HCT116 (cell line): ENCODE results near the gene PERCC1. TPM values are rescaled to one million over a fixed set of nuclear protein-coding genes. Genes with fewer than 3 reads are reported as not detected.

Source experiments
- ATAC-seq: fragments of 200-7000 bp; cut with Tn5 transposase; 2 replicates; pipeline ENCODE4 v1.9.1; 2020; ENCODE audit warnings: mild to moderate bottlenecking, moderate library complexity
- BruUV-seq: library from RNA; stranded (reverse); fragments of 400-500 nt; replicated peaks from 2 replicates; lab custom pipeline; 2021; lab: Mats Ljungman, UMichigan
- CTCF ChIA-PET: fragments of 300-600 bp; sonication (Branson Sonifier 250); formaldehyde crosslinking; loops from one replicate; lab custom pipeline; 2021; ENCODE audit warnings: antibody characterized with exemption; lab: Charles Lee
- POLR2A ChIA-PET: fragments of 300-600, 350-600 bp; sonication (Branson Sonifier 250); formaldehyde crosslinking; loops from one replicate; lab custom pipeline; 2021; ENCODE audit warnings: antibody characterized with exemption; lab: Charles Lee
- RAD21 ChIA-PET, 2 experiments: fragments of 300-600 bp; sonication (Branson Sonifier 250); formaldehyde crosslinking; loops; one replicate each; lab custom pipeline; 2023; ENCODE audit warnings: low total read pairs in 2 of 2; ENCODE audit not compliant: uncharacterized antibody in 2 of 2, unreplicated experiment in 2 of 2, low non-redundant PET in 1 of 2; lab: Charles Lee
- DNase-seq: peaks from one replicate; pipeline ENCODE4 v3.0.0-alpha.2; 2010; ENCODE audit warnings: low read depth, low spot score
- H2AFZ ChIP-seq: fragments of 200-600 bp; shearing (Covaris generic), sonication (generic); 2 replicates; pipeline ENCODE4 v1.6.1; 2017; ENCODE audit warnings: low read depth, mixed run types, mixed read lengths, antibody characterized with exemption, low read length; ENCODE audit not compliant: poor library complexity, severe bottlenecking
- H3K27ac ChIP-seq: 2 replicates; pipeline ENCODE4 v1.5.1; 2012; ENCODE audit warnings: low read depth, low read length
- H3K27me3 ChIP-seq: fragments of 200-600 bp; sonication (generic); 2 replicates; pipeline ENCODE4 v1.6.1; 2016; ENCODE audit warnings: mixed run types, low read length, mixed read lengths; ENCODE audit not compliant: insufficient read depth
- H3K36me3 ChIP-seq, 2 experiments: fragments of 200-500 bp in 1 of 2; fragments of 200-600 bp in 1 of 2; sonication (Bioruptor generic) in 1 of 2; sonication (generic) in 1 of 2; 2 replicates each; pipeline versions ENCODE4 v1.5.1 to v1.6.1; 2014 to 2016; ENCODE audit warnings: low read length in 2 of 2, inconsistent platforms in 1 of 2, mixed read lengths in 1 of 2, mixed run types in 1 of 2; ENCODE audit not compliant: insufficient read depth in 2 of 2, control insufficient read depth in 1 of 2
- H3K4me1 ChIP-seq, 2 experiments: fragments of 200-600 bp in 1 of 2; sonication (generic) in 1 of 2; 2 replicates each; pipeline versions ENCODE4 v1.5.1 to v1.6.1; 2012 to 2017; ENCODE audit warnings: low read length in 2 of 2, inconsistent platforms in 1 of 2, mild to moderate bottlenecking in 1 of 2, mixed read lengths in 1 of 2, mixed run types in 1 of 2, moderate library complexity in 1 of 2; ENCODE audit not compliant: insufficient read depth in 2 of 2, control insufficient read depth in 1 of 2
- H3K4me2 ChIP-seq: fragments of 200-600 bp; sonication (generic); 2 replicates; pipeline ENCODE4 v1.6.1; 2017; ENCODE audit warnings: mixed run types, low read length, mixed read lengths
- H3K4me3 ChIP-seq, 2 experiments: fragments of 200-600 bp in 1 of 2; sonication (generic) in 1 of 2; replicated peaks in 1 of 2; 2 replicates each; pipeline ENCODE4 v1.5.1; 2011 to 2016; ENCODE audit warnings: low read length in 2 of 2, control low read depth in 1 of 2, low read depth in 1 of 2, mild to moderate bottlenecking in 1 of 2, mixed read lengths in 1 of 2, mixed run types in 1 of 2
- H3K79me2 ChIP-seq: fragments of 200-600 bp; sonication (generic); 2 replicates; pipeline ENCODE4 v1.6.1; 2017; ENCODE audit warnings: mild to moderate bottlenecking, mixed run types, low read length, moderate library complexity, mixed read lengths; ENCODE audit not compliant: insufficient read depth
- H3K9ac ChIP-seq: fragments of 200-600 bp; sonication (generic); 2 replicates; pipeline ENCODE4 v1.6.1; 2016; ENCODE audit warnings: low read length, mixed read lengths
- H3K9me2 ChIP-seq: fragments of 200-600 bp; sonication (generic), shearing (Covaris generic); 2 replicates; pipeline ENCODE4 v1.6.1; 2017; ENCODE audit warnings: mixed run types, mild to moderate bottlenecking, moderate library complexity; ENCODE audit not compliant: insufficient read depth
- H3K9me3 ChIP-seq, 2 experiments: fragments of 200-500 bp in 1 of 2; fragments of 200-600 bp in 1 of 2; sonication (Bioruptor generic) in 1 of 2; sonication (generic) in 1 of 2; 2 replicates each; pipeline ENCODE4 v1.6.1; 2014 to 2017; ENCODE audit warnings: low read length in 2 of 2, mixed read lengths in 2 of 2, inconsistent platforms in 1 of 2, low read depth in 1 of 2, mild to moderate bottlenecking in 1 of 2, mixed run types in 1 of 2, moderate library complexity in 1 of 2; ENCODE audit not compliant: control insufficient read depth in 1 of 2, insufficient read depth in 1 of 2
- H4K20me1 ChIP-seq: fragments of 200-600 bp; sonication (generic), shearing (Covaris generic); 2 replicates; pipeline ENCODE4 v1.6.1; 2017; ENCODE audit warnings: mixed run types, mild to moderate bottlenecking, moderate library complexity; ENCODE audit not compliant: insufficient read depth
- ATF3 ChIP-seq: IDR thresholded peaks from 2 replicates; pipeline ENCODE4 v1.6.1; 2012
- CBX3 ChIP-seq: IDR thresholded peaks from 2 replicates; pipeline ENCODE4 v1.6.1; 2012; ENCODE audit warnings: low read depth
- CEBPB ChIP-seq: IDR thresholded peaks from 2 replicates; pipeline ENCODE4 v1.6.1; 2012; ENCODE audit warnings: low read depth
- ELF1 ChIP-seq: IDR thresholded peaks from 2 replicates; pipeline ENCODE4 v1.6.1; 2012; ENCODE audit warnings: low read depth, borderline replicate concordance
- EZH2 ChIP-seq: fragments of 200-600 bp; sonication (generic); IDR thresholded peaks from 2 replicates; pipeline ENCODE4 v1.6.1; 2017; ENCODE audit warnings: antibody characterized with exemption, mixed run types
- EZH2phosphoT487 ChIP-seq: fragments of 200-600 bp; IDR thresholded peaks from 2 replicates; pipeline ENCODE4 v1.6.1; 2018; ENCODE audit warnings: antibody characterized with exemption, borderline replicate concordance
- FOSL1 ChIP-seq: IDR thresholded peaks from 2 replicates; pipeline ENCODE4 v1.6.1; 2012; ENCODE audit warnings: low read depth
- MAX ChIP-seq: IDR thresholded peaks from 2 replicates; pipeline ENCODE4 v1.6.1; 2012
- POLR2A ChIP-seq: IDR thresholded peaks from 2 replicates; pipeline ENCODE4 v1.7.0; 2011; ENCODE audit warnings: borderline replicate concordance; ENCODE audit not compliant: insufficient read depth, insufficient read length; ENCODE audit errors: extremely low read depth
- POLR2AphosphoS5 ChIP-seq: IDR thresholded peaks from 2 replicates; pipeline ENCODE4 v1.6.1; 2011; ENCODE audit warnings: mild to moderate bottlenecking, low read depth, low read length, moderate library complexity
- RAD21 ChIP-seq: IDR thresholded peaks from 2 replicates; pipeline ENCODE4 v1.6.1; 2012; ENCODE audit warnings: low read depth, mild to moderate bottlenecking
- REST ChIP-seq: IDR thresholded peaks from 2 replicates; pipeline ENCODE4 v1.6.1; 2012; ENCODE audit warnings: low read depth
- SIN3A ChIP-seq: IDR thresholded peaks from 2 replicates; pipeline ENCODE4 v1.6.1; 2012; ENCODE audit warnings: low read depth
- SP1 ChIP-seq: IDR thresholded peaks from 2 replicates; pipeline ENCODE4 v1.6.1; 2012; ENCODE audit warnings: low read depth
- SRF ChIP-seq: IDR thresholded peaks from 2 replicates; pipeline ENCODE4 v1.6.1; 2012; ENCODE audit warnings: low read depth
- YY1 ChIP-seq: IDR thresholded peaks from 2 replicates; pipeline ENCODE4 v1.6.1; 2011; ENCODE audit warnings: low read length, low read depth, moderate library complexity, mild to moderate bottlenecking; ENCODE audit not compliant: insufficient replicate concordance; ENCODE audit errors: extremely low read depth
- ZBTB33 ChIP-seq: IDR thresholded peaks from 2 replicates; pipeline ENCODE4 v1.6.1; 2011; ENCODE audit warnings: mild to moderate bottlenecking, low read length, moderate library complexity; ENCODE audit not compliant: insufficient replicate concordance; ENCODE audit errors: extremely low read depth
- ZFX ChIP-seq: fragments of 450-650 bp; IDR thresholded peaks from 2 replicates; pipeline ENCODE4 v1.6.1; 2017
- ZNF274 ChIP-seq: fragments of 200-500 bp; sonication (Bioruptor generic); IDR thresholded peaks from 2 replicates; pipeline ENCODE4 v1.6.1; 2014; ENCODE audit warnings: mild to moderate bottlenecking, low read depth, low read length, inconsistent platforms
- intact Hi-C: fragments of 100-400 bp; cut with micrococcal nuclease; formaldehyde crosslinking; loops from 2 replicates; pipeline ENCODE4 v1.10.0; 2022
- total RNA-seq: library from RNA; stranded (reverse); gene quantifications from one replicate; pipeline ENCODE4 v1.2.1, GENCODE V29; 2021; ENCODE audit not compliant: unreplicated experiment

PERCC1 gene
- total RNA-seq, 1 experiment from 2014 or later: not detected

- ATAC-seq (no peak), DNase-seq (no peak)
- POLR2A ChIA-PET: no interaction called here
- no peak overlapping the region for H3K4me2 ChIP-seq
- no peaks in the 10 kb centered on the region for H3K36me3 ChIP-seq
- no peaks in the 10 kb centered on the region for H3K9me2 ChIP-seq
- no peak overlapping the region for H3K9ac ChIP-seq
- peaks cover 24% of the 10 kb centered on the region for H3K79me2 ChIP-seq
- no peaks in the 10 kb centered on the region for H3K9me3 ChIP-seq
- no peak overlapping the region for H2AFZ ChIP-seq
- no TSS peak for BruUV-seq
- TF ChIP-seq ELF1 (no peak), ZFX (no peak), YY1 (no peak), ATF3 (no peak), CEBPB (no peak), ZNF274 (no peak), FOSL1 (no peak), RAD21 (no peak), SRF (no peak), POLR2A (no peak), REST (no peak), SP1 (no peak), SIN3A (no peak), POLR2AphosphoS5 (no peak), EZH2 (no peak), EZH2phosphoT487 (no peak), ZBTB33 (no peak), MAX (no peak), CBX3 (no peak)
- peaks cover 12 to 19% of the 10 kb centered on the region in 2 experiments for H3K4me1 ChIP-seq
- H3K4me3 ChIP-seq: no peak overlapping the region
- CTCF ChIA-PET: no interaction called here
- RAD21 ChIA-PET: no interaction called here
- H3K27ac ChIP-seq: no peak overlapping the region
- H4K20me1 ChIP-seq: no peaks in the 10 kb centered on the region
- intact Hi-C loops: no loop called here
- no peaks in the 10 kb centered on the region for H3K27me3 ChIP-seq
These were observed 49.1 kb upstream of the PERCC1 start for GRCh38 chr16:1381612-1382406.
